ENCODE results near the gene CD5L.

GRCh38 chr1:157844089-157844830, 2.7 kb upstream of the CD5L start:
- TF ChIP-seq CTCF (IDR thresholded peaks at IDR 0.05; ENCODE audit: poor library complexity) (no peak), EZH2 (IDR thresholded peaks at IDR 0.05; ENCODE audit: borderline replicate concordance) (no peak), EZH2phosphoT487 (IDR thresholded peaks at IDR 0.05; ENCODE audit: low read depth, severe bottlenecking, unreplicated experiment) (no peak)

Data from hepatocyte (in vitro differentiated cells).